GM12875 (cell line): ENCODE data around the gene TXNRD1.

Experiments used
- H3K4me3 ChIP-seq: one replicate; pipeline ENCODE4 v1.5.1; 2011; ENCODE audit warnings: low read depth, low read length, control low read depth
- CTCF ChIP-seq: IDR thresholded peaks from 2 replicates; pipeline ENCODE4 v1.5.1; 2011; ENCODE audit warnings: low read depth, mild to moderate bottlenecking, control low read depth, inconsistent platforms, low read length, moderate library complexity, borderline replicate concordance; ENCODE audit not compliant: insufficient read depth

Gene TXNRD1

DNA sequence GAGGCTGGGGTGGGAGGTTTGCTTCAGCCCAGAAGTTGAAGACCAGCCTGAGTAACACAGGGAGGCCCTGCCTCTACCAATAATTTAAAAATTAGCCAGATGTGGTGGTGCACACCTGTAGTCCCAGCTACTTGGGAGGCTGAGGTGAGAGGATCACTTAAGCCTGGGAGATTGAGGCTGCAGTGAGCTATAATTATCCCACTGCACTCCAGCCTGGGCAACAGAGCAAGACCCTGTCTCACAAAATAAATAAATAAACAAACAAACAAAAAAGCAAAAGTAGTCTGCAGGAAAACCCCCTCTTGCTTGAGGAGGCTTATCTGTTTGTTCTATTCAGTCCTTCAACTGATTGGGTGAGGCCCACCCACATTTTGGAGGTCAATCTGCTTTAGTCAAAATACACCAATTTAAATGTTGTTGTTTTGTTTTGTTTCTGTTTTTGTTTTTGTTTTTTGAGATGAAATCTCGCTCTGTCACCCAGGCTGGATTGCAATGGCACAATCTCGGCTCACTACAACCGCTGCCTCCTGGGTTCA lies 24.9 kb upstream of the TXNRD1 start:
- H3K4me3 ChIP-seq, result no peak overlapping the region
- TF ChIP-seq CTCF, result no peak

- TF ChIP-seq CTCF, result no peak
Observed at GRCh38 chr12:104197264-104197663, 18.3 kb upstream of the TXNRD1 start.

DNA sequence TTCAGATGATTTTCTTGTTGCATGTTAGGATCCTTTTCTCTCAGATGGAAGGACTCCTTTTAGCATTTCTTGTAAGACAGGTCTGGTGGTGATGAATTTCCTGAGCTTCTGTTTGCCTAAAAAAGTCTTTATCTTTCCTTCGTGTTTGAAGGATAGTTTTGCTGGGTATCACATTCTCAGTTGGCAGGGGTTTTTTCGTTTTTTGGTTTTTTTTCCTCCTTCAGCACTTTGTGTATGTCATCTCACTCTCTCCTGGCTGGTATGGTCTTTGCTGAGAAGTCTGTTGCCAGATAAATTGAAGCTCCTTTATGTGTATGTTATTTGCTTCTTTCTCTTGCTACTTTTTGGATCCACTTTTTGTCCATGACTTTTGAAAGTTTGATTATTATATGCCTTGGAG lies 15.6 kb upstream of the TXNRD1 start:
- TF ChIP-seq CTCF, result no peak
- H3K4me3 ChIP-seq, result no peak overlapping the region

More at GRCh38 chr12:104197264-104197663, 18.3 kb upstream of the TXNRD1 start:
- no peak overlapping the region for H3K4me3 ChIP-seq

DNA sequence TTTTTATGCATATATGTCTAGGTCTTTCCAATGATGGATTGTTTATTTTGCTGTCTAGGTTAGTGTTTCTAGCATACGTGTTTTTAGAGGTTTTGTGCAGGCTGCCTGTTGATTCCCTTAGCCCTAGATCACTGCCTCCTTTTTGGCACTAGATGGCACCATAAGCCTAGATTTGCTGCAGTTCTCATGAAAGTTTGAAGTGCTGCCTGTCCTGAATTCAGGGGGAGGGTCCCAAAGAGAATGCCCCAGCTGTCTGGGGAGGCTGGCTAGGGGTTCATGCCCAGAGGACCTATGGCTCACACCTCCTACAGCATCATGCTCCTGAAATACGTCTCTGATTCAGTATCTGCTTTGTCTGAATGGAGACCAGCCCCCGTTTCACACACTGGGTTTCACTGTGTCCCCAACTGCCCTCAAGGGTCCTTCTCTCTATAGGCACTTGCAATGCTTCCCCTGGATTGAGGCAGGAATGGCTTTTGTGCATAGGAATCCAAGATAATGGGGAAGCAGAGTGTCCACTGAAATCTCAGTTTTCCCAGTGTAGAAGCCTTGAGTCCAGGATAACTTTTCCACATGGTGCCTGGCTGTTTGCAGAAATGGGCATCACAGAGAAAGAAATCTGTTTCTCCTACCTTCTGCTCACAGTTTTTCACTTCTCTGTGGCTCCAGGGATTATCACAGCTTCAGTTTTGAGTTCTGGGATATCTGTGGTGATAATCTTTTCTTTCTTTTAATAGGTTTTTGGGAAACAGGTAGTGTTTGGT lies 14.2 kb upstream of the TXNRD1 start:
- H3K4me3 ChIP-seq, result no peak overlapping the region
- TF ChIP-seq CTCF, result peak; percentile 77

- H3K4me3 ChIP-seq, result no peak overlapping the region
- TF ChIP-seq CTCF, result no peak
Observed at GRCh38 chr12:104204690-104205480, 10.7 kb upstream of the TXNRD1 start.

- no peak overlapping the region for H3K4me3 ChIP-seq
- TF ChIP-seq CTCF, result no peak
Observed at GRCh38 chr12:104207416-104208205, 8.0 kb upstream of the TXNRD1 start.
